Mammary epithelial cell (primary cell): Measurements from ENCODE around the gene MYO3B.

Experiments
- EZH2 ChIP-seq: IDR thresholded peaks from 2 replicates; pipeline ENCODE4 v1.6.1; 2012; ENCODE audit warnings: low read length, inconsistent platforms, borderline replicate concordance
- TF ChIP-seq, protein P1 (sequence below), 2 donors: IDR thresholded peaks in 1 of 2; conservative IDR thresholded peaks in 1 of 2; 2 replicates each; pipeline ENCODE4 v1.5.1; 2011 to 2012; ENCODE audit warnings: inconsistent platforms in 2 of 2, low read length in 2 of 2, mild to moderate bottlenecking in 2 of 2, control low read depth in 1 of 2, low read depth in 1 of 2; ENCODE audit not compliant: insufficient read depth in 1 of 2; ENCODE audit errors: extremely low read depth in 1 of 2

DNA sequence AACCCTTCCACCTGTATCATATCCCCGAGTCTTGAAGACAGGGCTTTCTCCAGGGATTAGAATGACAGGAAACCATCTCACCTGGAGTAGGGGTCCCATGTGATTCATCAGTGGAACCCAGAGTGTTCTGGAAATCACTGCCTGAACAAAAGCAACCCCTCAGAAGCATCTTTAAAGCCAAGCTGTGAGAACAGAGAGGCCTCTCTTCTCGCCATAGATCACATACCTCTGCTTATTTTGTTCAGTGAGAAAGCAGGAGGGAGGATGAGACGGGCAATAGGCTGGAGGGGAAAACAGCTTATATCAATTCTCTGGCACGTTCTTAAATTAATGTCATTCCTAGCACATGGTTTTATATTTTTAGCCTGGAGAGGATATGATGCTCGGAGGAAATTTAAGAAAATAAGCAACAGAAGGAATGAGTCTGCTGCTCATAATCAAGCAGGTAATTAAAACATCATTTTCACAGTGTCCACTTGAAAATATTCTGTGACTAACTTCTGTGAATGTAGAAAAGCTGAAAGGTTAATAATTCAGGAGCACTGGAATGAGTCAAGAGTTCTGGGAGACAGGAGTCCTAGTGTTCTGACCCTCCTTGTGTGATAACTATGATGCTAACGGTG, 323.6 kb downstream of the MYO3B start:
- TF ChIP-seq, protein P1, sequence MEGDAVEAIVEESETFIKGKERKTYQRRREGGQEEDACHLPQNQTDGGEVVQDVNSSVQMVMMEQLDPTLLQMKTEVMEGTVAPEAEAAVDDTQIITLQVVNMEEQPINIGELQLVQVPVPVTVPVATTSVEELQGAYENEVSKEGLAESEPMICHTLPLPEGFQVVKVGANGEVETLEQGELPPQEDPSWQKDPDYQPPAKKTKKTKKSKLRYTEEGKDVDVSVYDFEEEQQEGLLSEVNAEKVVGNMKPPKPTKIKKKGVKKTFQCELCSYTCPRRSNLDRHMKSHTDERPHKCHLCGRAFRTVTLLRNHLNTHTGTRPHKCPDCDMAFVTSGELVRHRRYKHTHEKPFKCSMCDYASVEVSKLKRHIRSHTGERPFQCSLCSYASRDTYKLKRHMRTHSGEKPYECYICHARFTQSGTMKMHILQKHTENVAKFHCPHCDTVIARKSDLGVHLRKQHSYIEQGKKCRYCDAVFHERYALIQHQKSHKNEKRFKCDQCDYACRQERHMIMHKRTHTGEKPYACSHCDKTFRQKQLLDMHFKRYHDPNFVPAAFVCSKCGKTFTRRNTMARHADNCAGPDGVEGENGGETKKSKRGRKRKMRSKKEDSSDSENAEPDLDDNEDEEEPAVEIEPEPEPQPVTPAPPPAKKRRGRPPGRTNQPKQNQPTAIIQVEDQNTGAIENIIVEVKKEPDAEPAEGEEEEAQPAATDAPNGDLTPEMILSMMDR (conservative IDR thresholded peaks at IDR 0.05 in 1 of 2, IDR thresholded peaks at IDR 0.05 in 1 of 2; ENCODE audit: extremely low read depth in 1 of 2, insufficient read depth in 1 of 2, low read depth in 1 of 2, low read length in 2 of 2), result no peak
- no peak for TF ChIP-seq EZH2
